WTC11 (cell line): Measurements from ENCODE around the gene COG6. TPM values are rescaled to one million over a fixed set of nuclear protein-coding genes. Genes with fewer than 3 reads are reported as not detected.

ENCODE experiments used
- ATAC-seq: fragments of 200-7000 bp; cut with Tn5 transposase; 2 replicates; pipeline ENCODE4 v1.10.0; 2021; ENCODE audit warnings: mild to moderate bottlenecking, moderate library complexity
- CTCF ChIA-PET: fragments of 300-600 bp; sonication (Branson Sonifier 250); formaldehyde crosslinking; loops from one replicate; lab custom pipeline; 2021; ENCODE audit warnings: antibody characterized with exemption; lab: Charles Lee
- POLR2A ChIA-PET: fragments of 350-600 bp; sonication (Branson Sonifier 250); formaldehyde crosslinking; loops from one replicate; lab custom pipeline; 2021; ENCODE audit warnings: antibody characterized with exemption; lab: Charles Lee
- DNase-seq: peaks from one replicate; pipeline ENCODE4 v3.0.0; 2021; ENCODE audit warnings: low spot score
- H3K27ac Mint-ChIP-seq: 2 replicates; pipeline ENCODE4 v1.8.0; 2021; ENCODE audit warnings: mixed read lengths
- H3K27me3 Mint-ChIP-seq: 2 replicates; pipeline ENCODE4 v1.8.0; 2021; ENCODE audit warnings: low read depth, mild to moderate bottlenecking, moderate library complexity, mixed read lengths
- H3K36me3 Mint-ChIP-seq: 2 replicates; pipeline ENCODE4 v1.8.0; 2021; ENCODE audit warnings: mixed read lengths
- H3K4me1 Mint-ChIP-seq: 2 replicates; pipeline ENCODE4 v1.8.0; 2022; ENCODE audit warnings: mixed read lengths
- H3K4me3 Mint-ChIP-seq: 2 replicates; pipeline ENCODE4 v1.8.0; 2021; ENCODE audit warnings: mild to moderate bottlenecking, moderate library complexity, mixed read lengths
- H3K9me3 Mint-ChIP-seq: 2 replicates; pipeline ENCODE4 v1.8.0; 2021; ENCODE audit warnings: mixed read lengths
- ATF1 ChIP-seq: sonication (generic); formaldehyde crosslinking; IDR thresholded peaks from 2 replicates; pipeline ENCODE4 v1.8.1; 2023; ENCODE audit warnings: mild to moderate bottlenecking, moderate library complexity, missing genetic modification reagents
- CREM ChIP-seq: sonication (generic); formaldehyde crosslinking; IDR thresholded peaks from 2 replicates; pipeline ENCODE4 v1.8.1; 2022; ENCODE audit warnings: mild to moderate bottlenecking, missing genetic modification reagents, moderate library complexity
- ELF4 ChIP-seq: sonication (generic); formaldehyde crosslinking; IDR thresholded peaks from 2 replicates; pipeline ENCODE4 v1.8.1; 2022; ENCODE audit warnings: low read depth, mild to moderate bottlenecking, moderate library complexity, missing genetic modification reagents
- GABPB1 ChIP-seq: sonication (generic); formaldehyde crosslinking; IDR thresholded peaks from 2 replicates; pipeline ENCODE4 v1.8.1; 2023; ENCODE audit warnings: mild to moderate bottlenecking, missing genetic modification reagents
- GRHL2 ChIP-seq: fragments of 250-450 bp; sonication (Bioruptor Pico); IDR thresholded peaks from 2 replicates; pipeline ENCODE4 v1.8.0; 2022; ENCODE audit warnings: mild to moderate bottlenecking, moderate library complexity; ENCODE audit not compliant: insufficient replicate concordance, severe bottlenecking
- MYBL2 ChIP-seq: sonication (generic); formaldehyde crosslinking; IDR thresholded peaks from 2 replicates; pipeline ENCODE4 v1.8.1; 2023; ENCODE audit warnings: mild to moderate bottlenecking, moderate library complexity, missing genetic modification reagents
- NFE2L1 ChIP-seq: sonication (generic); formaldehyde crosslinking; IDR thresholded peaks from 2 replicates; pipeline ENCODE4 v1.8.1; 2023; ENCODE audit warnings: missing genetic modification reagents
- NR3C1 ChIP-seq: sonication (generic); formaldehyde crosslinking; conservative IDR thresholded peaks from 2 replicates; pipeline ENCODE4 v1.8.1; 2023; ENCODE audit warnings: low read depth, mild to moderate bottlenecking, missing genetic modification reagents
- OVOL2 ChIP-seq: fragments of 250-450 bp; sonication (Bioruptor Pico); IDR thresholded peaks from 2 replicates; pipeline ENCODE4 v1.9.0; 2021; ENCODE audit warnings: mild to moderate bottlenecking, borderline replicate concordance
- SMAD4 ChIP-seq: sonication (generic); formaldehyde crosslinking; IDR thresholded peaks from 2 replicates; pipeline ENCODE4 v1.8.0; 2022; ENCODE audit warnings: mild to moderate bottlenecking, missing genetic modification reagents
- TEAD1 ChIP-seq: sonication (generic); formaldehyde crosslinking; IDR thresholded peaks from 2 replicates; pipeline ENCODE4 v1.8.0; 2022; ENCODE audit warnings: mild to moderate bottlenecking, missing genetic modification reagents
- ZNF121 ChIP-seq: sonication (generic); formaldehyde crosslinking; IDR thresholded peaks from 2 replicates; pipeline ENCODE4 v1.8.0; 2023; ENCODE audit warnings: missing genetic modification reagents
- ZNF138 ChIP-seq: sonication (generic); formaldehyde crosslinking; conservative IDR thresholded peaks from 2 replicates; pipeline ENCODE4 v1.8.1; 2022; ENCODE audit warnings: mild to moderate bottlenecking, moderate library complexity, missing genetic modification reagents
- ZNF396 ChIP-seq: fragments of 250-450 bp; sonication (Bioruptor Pico); IDR thresholded peaks from 2 replicates; pipeline ENCODE4 v1.8.0; 2021; ENCODE audit warnings: mild to moderate bottlenecking, moderate library complexity, borderline replicate concordance
- ZNF423 ChIP-seq: fragments of 250-450 bp; sonication (Bioruptor Pico); IDR thresholded peaks from 2 replicates; pipeline ENCODE4 v2.1.2; 2022; ENCODE audit warnings: mild to moderate bottlenecking, moderate library complexity
- total RNA-seq: library from RNA; stranded (reverse); gene quantifications from 3 replicates; pipeline ENCODE4 v1.2.3, GENCODE V29; 2021
- TF ChIP-seq, protein P1 (sequence below): fragments of 250-450 bp; sonication (Bioruptor Pico); IDR thresholded peaks from 2 replicates; pipeline ENCODE4 v1.9.0; 2021; ENCODE audit warnings: mild to moderate bottlenecking
- TF ChIP-seq, protein P2 (sequence below): sonication (generic); formaldehyde crosslinking; IDR thresholded peaks from 2 replicates; pipeline ENCODE4 v1.8.1; 2023; ENCODE audit warnings: mild to moderate bottlenecking, missing genetic modification reagents, moderate library complexity
- TF ChIP-seq, protein P3 (sequence below): fragments of 250-450 bp; sonication (Bioruptor Pico); IDR thresholded peaks from 2 replicates; pipeline ENCODE4 v1.9.0; 2021; ENCODE audit warnings: mild to moderate bottlenecking, borderline replicate concordance
- TF ChIP-seq, protein P4 (sequence below): fragments of 200-600 bp; IDR thresholded peaks from 2 replicates; pipeline ENCODE4 v1.8.0; 2022; ENCODE audit warnings: antibody characterized with exemption
- TF ChIP-seq, protein P5 (sequence below): sonication (generic); formaldehyde crosslinking; IDR thresholded peaks from 2 replicates; pipeline ENCODE4 v1.8.1; 2023; ENCODE audit warnings: mild to moderate bottlenecking, missing genetic modification reagents
- TF ChIP-seq, protein P6 (sequence below): sonication (generic); formaldehyde crosslinking; IDR thresholded peaks from 2 replicates; pipeline ENCODE4 v1.8.1; 2022; ENCODE audit warnings: missing genetic modification reagents, borderline replicate concordance

Gene COG6
- total RNA-seq, 1 experiment from 2014 or later = 23.0 TPM

DNA sequence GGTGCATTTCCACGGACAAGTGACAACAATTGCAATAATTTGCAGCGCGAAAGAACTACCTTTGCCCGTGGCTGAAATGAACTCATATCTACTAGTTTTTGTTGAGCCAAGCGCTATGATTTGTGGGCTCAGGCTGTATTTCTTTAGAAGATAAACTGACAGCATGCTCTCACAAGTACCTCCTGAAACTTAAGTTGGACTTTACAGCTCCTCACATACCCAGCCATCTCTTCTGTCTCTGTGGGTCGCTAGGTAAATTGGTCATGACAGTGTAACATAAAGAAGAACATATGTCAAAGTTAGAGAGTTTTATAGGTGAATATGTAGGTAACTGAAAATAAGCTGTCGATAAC is 839 bp downstream of the COG6 start (continued):
- TF ChIP-seq GABPB1 (no peak), ZNF423 (CRISPR knock-in tag) (no peak), ELF4 (CRISPR knock-in tag) (no peak)
- TF ChIP-seq, protein P1, sequence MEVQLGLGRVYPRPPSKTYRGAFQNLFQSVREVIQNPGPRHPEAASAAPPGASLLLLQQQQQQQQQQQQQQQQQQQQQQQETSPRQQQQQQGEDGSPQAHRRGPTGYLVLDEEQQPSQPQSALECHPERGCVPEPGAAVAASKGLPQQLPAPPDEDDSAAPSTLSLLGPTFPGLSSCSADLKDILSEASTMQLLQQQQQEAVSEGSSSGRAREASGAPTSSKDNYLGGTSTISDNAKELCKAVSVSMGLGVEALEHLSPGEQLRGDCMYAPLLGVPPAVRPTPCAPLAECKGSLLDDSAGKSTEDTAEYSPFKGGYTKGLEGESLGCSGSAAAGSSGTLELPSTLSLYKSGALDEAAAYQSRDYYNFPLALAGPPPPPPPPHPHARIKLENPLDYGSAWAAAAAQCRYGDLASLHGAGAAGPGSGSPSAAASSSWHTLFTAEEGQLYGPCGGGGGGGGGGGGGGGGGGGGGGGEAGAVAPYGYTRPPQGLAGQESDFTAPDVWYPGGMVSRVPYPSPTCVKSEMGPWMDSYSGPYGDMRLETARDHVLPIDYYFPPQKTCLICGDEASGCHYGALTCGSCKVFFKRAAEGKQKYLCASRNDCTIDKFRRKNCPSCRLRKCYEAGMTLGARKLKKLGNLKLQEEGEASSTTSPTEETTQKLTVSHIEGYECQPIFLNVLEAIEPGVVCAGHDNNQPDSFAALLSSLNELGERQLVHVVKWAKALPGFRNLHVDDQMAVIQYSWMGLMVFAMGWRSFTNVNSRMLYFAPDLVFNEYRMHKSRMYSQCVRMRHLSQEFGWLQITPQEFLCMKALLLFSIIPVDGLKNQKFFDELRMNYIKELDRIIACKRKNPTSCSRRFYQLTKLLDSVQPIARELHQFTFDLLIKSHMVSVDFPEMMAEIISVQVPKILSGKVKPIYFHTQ (CRISPR knock-in tag) = no peak
- TF ChIP-seq, protein P2, sequence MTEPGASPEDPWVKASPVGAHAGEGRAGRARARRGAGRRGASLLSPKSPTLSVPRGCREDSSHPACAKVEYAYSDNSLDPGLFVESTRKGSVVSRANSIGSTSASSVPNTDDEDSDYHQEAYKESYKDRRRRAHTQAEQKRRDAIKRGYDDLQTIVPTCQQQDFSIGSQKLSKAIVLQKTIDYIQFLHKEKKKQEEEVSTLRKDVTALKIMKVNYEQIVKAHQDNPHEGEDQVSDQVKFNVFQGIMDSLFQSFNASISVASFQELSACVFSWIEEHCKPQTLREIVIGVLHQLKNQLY = no peak

DNA sequence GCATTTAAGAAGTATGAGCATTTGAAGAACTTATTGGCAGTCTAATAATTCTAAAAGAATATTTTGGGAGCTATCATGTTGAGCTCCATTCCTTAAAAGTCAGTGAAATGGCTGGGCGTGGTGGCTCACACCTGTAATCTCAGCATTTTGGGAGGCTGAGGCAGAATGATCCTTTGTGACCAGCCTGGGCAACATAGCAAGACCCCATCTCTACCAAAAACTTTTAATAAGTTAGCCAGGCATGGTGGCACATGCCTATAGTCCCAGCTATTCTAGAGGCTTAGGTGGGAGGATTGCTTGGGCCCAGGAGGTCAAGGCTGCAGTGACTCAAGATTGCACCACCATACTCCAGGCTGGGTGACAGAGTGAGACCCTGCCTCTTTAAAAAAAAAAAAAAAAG is 8.0 kb downstream of the COG6 start:
- Mint-ChIP-seq H3K4me3 (no peak overlapping the region), H3K4me1 (no peaks in the 10 kb centered on the region)
- CTCF ChIA-PET = no interaction called here
- no peak for DNase-seq
- TF ChIP-seq ELF4 (CRISPR knock-in tag) (no peak), ZNF121 (CRISPR knock-in tag) (peak; percentile 73; the same call in 1 of the 2 replicates)
- TF ChIP-seq, all 79 proteins: peak for 1
- Mint-ChIP-seq H3K36me3 (peaks cover 2% of the 10 kb centered on the region; the same call in 1 of the 2 replicates), H3K27ac (no peak overlapping the region), H3K9me3 (no peaks in the 10 kb centered on the region), H3K27me3 (no peaks in the 10 kb centered on the region)
- ATAC-seq = no peak
- POLR2A ChIA-PET = no interaction called here

DNA sequence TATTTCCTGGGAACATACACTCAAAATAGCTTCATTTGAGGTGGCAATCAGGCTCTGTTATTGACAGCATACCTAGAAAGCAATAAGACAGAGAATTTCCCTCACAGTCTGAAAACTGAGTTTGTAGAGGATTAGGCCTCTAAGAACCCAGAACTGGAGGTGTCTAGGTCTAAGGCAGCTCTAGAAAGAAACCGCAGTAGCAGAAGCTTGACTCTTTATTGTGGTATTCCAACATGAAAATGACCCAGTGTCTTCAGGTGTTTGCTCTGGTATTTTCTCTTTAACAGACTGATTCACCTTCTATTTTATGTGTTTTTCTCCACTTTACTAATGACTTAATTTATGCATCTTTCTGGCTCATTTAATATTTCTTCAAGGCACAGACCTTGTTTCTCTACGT is 8.5 kb downstream of the COG6 start:
- no peaks in the 10 kb centered on the region for H3K4me1 Mint-ChIP-seq
- H3K4me3 Mint-ChIP-seq = no peak overlapping the region
- H3K27me3 Mint-ChIP-seq = no peaks in the 10 kb centered on the region
- ChIA-PET POLR2A (no interaction called here), CTCF (no interaction called here)
- H3K9me3 Mint-ChIP-seq = no peaks in the 10 kb centered on the region
- peaks cover 2% of the 10 kb centered on the region; the same call in 1 of the 2 replicates for H3K36me3 Mint-ChIP-seq
- DNase-seq (no peak), ATAC-seq (no peak)
- no peak overlapping the region for H3K27ac Mint-ChIP-seq
- TF ChIP-seq, protein P3, sequence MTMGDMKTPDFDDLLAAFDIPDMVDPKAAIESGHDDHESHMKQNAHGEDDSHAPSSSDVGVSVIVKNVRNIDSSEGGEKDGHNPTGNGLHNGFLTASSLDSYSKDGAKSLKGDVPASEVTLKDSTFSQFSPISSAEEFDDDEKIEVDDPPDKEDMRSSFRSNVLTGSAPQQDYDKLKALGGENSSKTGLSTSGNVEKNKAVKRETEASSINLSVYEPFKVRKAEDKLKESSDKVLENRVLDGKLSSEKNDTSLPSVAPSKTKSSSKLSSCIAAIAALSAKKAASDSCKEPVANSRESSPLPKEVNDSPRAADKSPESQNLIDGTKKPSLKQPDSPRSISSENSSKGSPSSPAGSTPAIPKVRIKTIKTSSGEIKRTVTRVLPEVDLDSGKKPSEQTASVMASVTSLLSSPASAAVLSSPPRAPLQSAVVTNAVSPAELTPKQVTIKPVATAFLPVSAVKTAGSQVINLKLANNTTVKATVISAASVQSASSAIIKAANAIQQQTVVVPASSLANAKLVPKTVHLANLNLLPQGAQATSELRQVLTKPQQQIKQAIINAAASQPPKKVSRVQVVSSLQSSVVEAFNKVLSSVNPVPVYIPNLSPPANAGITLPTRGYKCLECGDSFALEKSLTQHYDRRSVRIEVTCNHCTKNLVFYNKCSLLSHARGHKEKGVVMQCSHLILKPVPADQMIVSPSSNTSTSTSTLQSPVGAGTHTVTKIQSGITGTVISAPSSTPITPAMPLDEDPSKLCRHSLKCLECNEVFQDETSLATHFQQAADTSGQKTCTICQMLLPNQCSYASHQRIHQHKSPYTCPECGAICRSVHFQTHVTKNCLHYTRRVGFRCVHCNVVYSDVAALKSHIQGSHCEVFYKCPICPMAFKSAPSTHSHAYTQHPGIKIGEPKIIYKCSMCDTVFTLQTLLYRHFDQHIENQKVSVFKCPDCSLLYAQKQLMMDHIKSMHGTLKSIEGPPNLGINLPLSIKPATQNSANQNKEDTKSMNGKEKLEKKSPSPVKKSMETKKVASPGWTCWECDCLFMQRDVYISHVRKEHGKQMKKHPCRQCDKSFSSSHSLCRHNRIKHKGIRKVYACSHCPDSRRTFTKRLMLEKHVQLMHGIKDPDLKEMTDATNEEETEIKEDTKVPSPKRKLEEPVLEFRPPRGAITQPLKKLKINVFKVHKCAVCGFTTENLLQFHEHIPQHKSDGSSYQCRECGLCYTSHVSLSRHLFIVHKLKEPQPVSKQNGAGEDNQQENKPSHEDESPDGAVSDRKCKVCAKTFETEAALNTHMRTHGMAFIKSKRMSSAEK = no peak
- TF ChIP-seq TEAD1 (no peak), GRHL2 (CRISPR knock-in tag) (no peak), NFE2L1 (CRISPR knock-in tag) (no peak), ZNF396 (no peak), ATF1 (CRISPR knock-in tag) (no peak), NR3C1 (CRISPR knock-in tag) (no peak), SMAD4 (CRISPR knock-in tag) (no peak), OVOL2 (CRISPR knock-in tag) (no peak), ZNF138 (no peak), CREM (CRISPR knock-in tag) (no peak), MYBL2 (CRISPR knock-in tag) (no peak), ZNF121 (CRISPR knock-in tag) (no peak)
- TF ChIP-seq, protein P4, sequence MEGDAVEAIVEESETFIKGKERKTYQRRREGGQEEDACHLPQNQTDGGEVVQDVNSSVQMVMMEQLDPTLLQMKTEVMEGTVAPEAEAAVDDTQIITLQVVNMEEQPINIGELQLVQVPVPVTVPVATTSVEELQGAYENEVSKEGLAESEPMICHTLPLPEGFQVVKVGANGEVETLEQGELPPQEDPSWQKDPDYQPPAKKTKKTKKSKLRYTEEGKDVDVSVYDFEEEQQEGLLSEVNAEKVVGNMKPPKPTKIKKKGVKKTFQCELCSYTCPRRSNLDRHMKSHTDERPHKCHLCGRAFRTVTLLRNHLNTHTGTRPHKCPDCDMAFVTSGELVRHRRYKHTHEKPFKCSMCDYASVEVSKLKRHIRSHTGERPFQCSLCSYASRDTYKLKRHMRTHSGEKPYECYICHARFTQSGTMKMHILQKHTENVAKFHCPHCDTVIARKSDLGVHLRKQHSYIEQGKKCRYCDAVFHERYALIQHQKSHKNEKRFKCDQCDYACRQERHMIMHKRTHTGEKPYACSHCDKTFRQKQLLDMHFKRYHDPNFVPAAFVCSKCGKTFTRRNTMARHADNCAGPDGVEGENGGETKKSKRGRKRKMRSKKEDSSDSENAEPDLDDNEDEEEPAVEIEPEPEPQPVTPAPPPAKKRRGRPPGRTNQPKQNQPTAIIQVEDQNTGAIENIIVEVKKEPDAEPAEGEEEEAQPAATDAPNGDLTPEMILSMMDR = no peak
- TF ChIP-seq, protein P5, sequence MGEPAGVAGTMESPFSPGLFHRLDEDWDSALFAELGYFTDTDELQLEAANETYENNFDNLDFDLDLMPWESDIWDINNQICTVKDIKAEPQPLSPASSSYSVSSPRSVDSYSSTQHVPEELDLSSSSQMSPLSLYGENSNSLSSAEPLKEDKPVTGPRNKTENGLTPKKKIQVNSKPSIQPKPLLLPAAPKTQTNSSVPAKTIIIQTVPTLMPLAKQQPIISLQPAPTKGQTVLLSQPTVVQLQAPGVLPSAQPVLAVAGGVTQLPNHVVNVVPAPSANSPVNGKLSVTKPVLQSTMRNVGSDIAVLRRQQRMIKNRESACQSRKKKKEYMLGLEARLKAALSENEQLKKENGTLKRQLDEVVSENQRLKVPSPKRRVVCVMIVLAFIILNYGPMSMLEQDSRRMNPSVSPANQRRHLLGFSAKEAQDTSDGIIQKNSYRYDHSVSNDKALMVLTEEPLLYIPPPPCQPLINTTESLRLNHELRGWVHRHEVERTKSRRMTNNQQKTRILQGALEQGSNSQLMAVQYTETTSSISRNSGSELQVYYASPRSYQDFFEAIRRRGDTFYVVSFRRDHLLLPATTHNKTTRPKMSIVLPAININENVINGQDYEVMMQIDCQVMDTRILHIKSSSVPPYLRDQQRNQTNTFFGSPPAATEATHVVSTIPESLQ (CRISPR knock-in tag) = no peak
- TF ChIP-seq, protein P6, sequence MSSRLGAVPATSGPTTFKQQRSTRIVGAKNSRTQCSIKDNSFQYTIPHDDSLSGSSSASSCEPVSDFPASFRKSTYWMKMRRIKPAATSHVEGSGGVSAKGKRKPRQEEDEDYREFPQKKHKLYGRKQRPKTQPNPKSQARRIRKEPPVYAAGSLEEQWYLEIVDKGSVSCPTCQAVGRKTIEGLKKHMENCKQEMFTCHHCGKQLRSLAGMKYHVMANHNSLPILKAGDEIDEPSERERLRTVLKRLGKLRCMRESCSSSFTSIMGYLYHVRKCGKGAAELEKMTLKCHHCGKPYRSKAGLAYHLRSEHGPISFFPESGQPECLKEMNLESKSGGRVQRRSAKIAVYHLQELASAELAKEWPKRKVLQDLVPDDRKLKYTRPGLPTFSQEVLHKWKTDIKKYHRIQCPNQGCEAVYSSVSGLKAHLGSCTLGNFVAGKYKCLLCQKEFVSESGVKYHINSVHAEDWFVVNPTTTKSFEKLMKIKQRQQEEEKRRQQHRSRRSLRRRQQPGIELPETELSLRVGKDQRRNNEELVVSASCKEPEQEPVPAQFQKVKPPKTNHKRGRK (CRISPR knock-in tag) = no peak
